ENCODE data around the gene ARHGEF35. TPM values are rescaled to one million over a fixed set of nuclear protein-coding genes. Genes with fewer than 3 reads are reported as not detected.

The ARHGEF35 gene
- total RNA-seq, 1 experiment from 2014 or later = 13.7 TPM

GRCh38 chr7:144142187-144142586, 53.4 kb downstream of the ARHGEF35 start:
- Mint-ChIP-seq H3K27ac (ENCODE audit: unreplicated experiment) (no peak overlapping the region), H3K9me3 (ENCODE audit: low read depth, unreplicated experiment) (peaks cover 2% of the 10 kb centered on the region), H3K4me3 (ENCODE audit: low read depth, unreplicated experiment) (no peak overlapping the region), H3K4me1 (ENCODE audit: low read depth, unreplicated experiment) (no peaks in the 10 kb centered on the region), H3K36me3 (ENCODE audit: insufficient read depth, unreplicated experiment) (no peaks in the 10 kb centered on the region), H3K27me3 (ENCODE audit: unreplicated experiment) (no peaks in the 10 kb centered on the region)
- CTCF ChIA-PET = no interaction called here
- no peak for TF ChIP-seq CTCF (IDR thresholded peaks at IDR 0.05; ENCODE audit: unreplicated experiment)
- intact Hi-C loops (cut with micrococcal nuclease; ENCODE audit: unreplicated experiment) = no loop called here
- no peak for DNase-seq
- BruUV-seq (replicated peaks) = no TSS peak

- intact Hi-C loops (cut with micrococcal nuclease; ENCODE audit: unreplicated experiment) = no loop called here
- Mint-ChIP-seq H3K4me1 (ENCODE audit: low read depth, unreplicated experiment) (no peaks in the 10 kb centered on the region), H3K36me3 (ENCODE audit: insufficient read depth, unreplicated experiment) (no peaks in the 10 kb centered on the region), H3K9me3 (ENCODE audit: low read depth, unreplicated experiment) (peaks cover 2% of the 10 kb centered on the region), H3K27ac (ENCODE audit: unreplicated experiment) (no peak overlapping the region), H3K27me3 (ENCODE audit: unreplicated experiment) (no peaks in the 10 kb centered on the region), H3K4me3 (ENCODE audit: low read depth, unreplicated experiment) (no peak overlapping the region)
- CTCF ChIA-PET = no interaction called here
- TF ChIP-seq CTCF (IDR thresholded peaks at IDR 0.05; ENCODE audit: unreplicated experiment) = no peak
- no TSS peak for BruUV-seq (replicated peaks)
- no peak for DNase-seq
Observed at GRCh38 chr7:144137501-144137900, 58.1 kb downstream of the ARHGEF35 start.

Other genes starting within 250 kb of the ARHGEF35 start
- not detected in 2 replicates for gene OR2F1, start 241.0 kb downstream of the ARHGEF35 start, total RNA-seq (2022)
- not detected in 2 replicates for gene OR6B1, start 195.5 kb downstream of the ARHGEF35 start, total RNA-seq (2022)
- gene OR2A5, start 146.9 kb downstream of the ARHGEF35 start, total RNA-seq (2022) = not detected in 2 replicates
- gene OR2A25, start 126.0 kb downstream of the ARHGEF35 start, total RNA-seq (2022) = not detected in 2 replicates
- gene OR2A12, start 109.6 kb downstream of the ARHGEF35 start, total RNA-seq (2022) = not detected in 2 replicates
- not detected in 2 replicates for gene OR2A2, start 86.2 kb downstream of the ARHGEF35 start, total RNA-seq (2022)
- gene OR2A14, start 72.7 kb downstream of the ARHGEF35 start, total RNA-seq (2022) = not detected in 2 replicates
- 20.0 and 20.7 TPM in 2 replicates for gene CTAGE4, start 12.4 kb downstream of the ARHGEF35 start, total RNA-seq (2022)
- not detected in 2 replicates for gene OR2A42, start 43.8 kb upstream of the ARHGEF35 start, total RNA-seq (2022)
- 16.3 and 18.9 TPM in 2 replicates for gene OR2A7, start 69.0 kb upstream of the ARHGEF35 start, total RNA-seq (2022)
- 3.9 and 4.3 TPM in 2 replicates for gene CTAGE8, start 73.5 kb upstream of the ARHGEF35 start, total RNA-seq (2022)
- gene OR2A1, start 116.6 kb upstream of the ARHGEF35 start, total RNA-seq (2022) = not detected in 2 replicates
- 51.5 and 59.4 TPM in 2 replicates for gene ARHGEF5, start 159.6 kb upstream of the ARHGEF35 start, total RNA-seq (2022)
- gene NOBOX, start 207.9 kb upstream of the ARHGEF35 start, total RNA-seq (2022) = not detected in 2 replicates